Loucy (cell line): ENCODE data around the gene DIO1.

Experiments used
- EZH2phosphoT487 ChIP-seq: fragments of 200-600 bp; IDR thresholded peaks from 2 replicates; pipeline ENCODE4 v1.6.1; 2018; ENCODE audit warnings: antibody characterized with exemption, mild to moderate bottlenecking, moderate library complexity, borderline replicate concordance
- TF ChIP-seq, protein P1 (sequence below): fragments of 200-600 bp; sonication (generic); conservative IDR thresholded peaks from 2 replicates; pipeline ENCODE4 v1.5.1; 2014; ENCODE audit warnings: mild to moderate bottlenecking, antibody characterized with exemption, low read length

- TF ChIP-seq, protein P1, sequence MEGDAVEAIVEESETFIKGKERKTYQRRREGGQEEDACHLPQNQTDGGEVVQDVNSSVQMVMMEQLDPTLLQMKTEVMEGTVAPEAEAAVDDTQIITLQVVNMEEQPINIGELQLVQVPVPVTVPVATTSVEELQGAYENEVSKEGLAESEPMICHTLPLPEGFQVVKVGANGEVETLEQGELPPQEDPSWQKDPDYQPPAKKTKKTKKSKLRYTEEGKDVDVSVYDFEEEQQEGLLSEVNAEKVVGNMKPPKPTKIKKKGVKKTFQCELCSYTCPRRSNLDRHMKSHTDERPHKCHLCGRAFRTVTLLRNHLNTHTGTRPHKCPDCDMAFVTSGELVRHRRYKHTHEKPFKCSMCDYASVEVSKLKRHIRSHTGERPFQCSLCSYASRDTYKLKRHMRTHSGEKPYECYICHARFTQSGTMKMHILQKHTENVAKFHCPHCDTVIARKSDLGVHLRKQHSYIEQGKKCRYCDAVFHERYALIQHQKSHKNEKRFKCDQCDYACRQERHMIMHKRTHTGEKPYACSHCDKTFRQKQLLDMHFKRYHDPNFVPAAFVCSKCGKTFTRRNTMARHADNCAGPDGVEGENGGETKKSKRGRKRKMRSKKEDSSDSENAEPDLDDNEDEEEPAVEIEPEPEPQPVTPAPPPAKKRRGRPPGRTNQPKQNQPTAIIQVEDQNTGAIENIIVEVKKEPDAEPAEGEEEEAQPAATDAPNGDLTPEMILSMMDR: no peak
- no peak for TF ChIP-seq EZH2phosphoT487
Measured at GRCh38 chr1:53899708-53900107, 5.7 kb downstream of the DIO1 start.
